Skeletal muscle cell (primary cell): ENCODE measurements around the gene SSX2IP.

ENCODE experiments used
- DNase-seq: peaks from one replicate; pipeline ENCODE4 v3.0.0-alpha.2; 2010; ENCODE audit warnings: low read depth
- H3K4me3 ChIP-seq: 2 replicates; pipeline ENCODE4 v1.5.1; 2011; ENCODE audit warnings: low read depth, mild to moderate bottlenecking, control low read depth, low read length, moderate library complexity

Gene SSX2IP

GRCh38 chr1:84634536-84635205, 55.6 kb downstream of the SSX2IP start:
- H3K4me3 ChIP-seq: no peak overlapping the region
- no peak for DNase-seq

GRCh38 chr1:84632673-84633434, 57.4 kb downstream of the SSX2IP start:
- peak; percentile 52 for DNase-seq
- no peak overlapping the region for H3K4me3 ChIP-seq

GRCh38 chr1:84632137-84632536, 58.1 kb downstream of the SSX2IP start:
- H3K4me3 ChIP-seq: no peak overlapping the region
- DNase-seq: no peak

GRCh38 chr1:84624876-84625275, 65.4 kb downstream of the SSX2IP start:
- no peak overlapping the region for H3K4me3 ChIP-seq
- DNase-seq: no peak

- DNase-seq: no peak
- no peak overlapping the region for H3K4me3 ChIP-seq
Measured at GRCh38 chr1:84621553-84621952, 68.7 kb downstream of the SSX2IP start.

GRCh38 chr1:84620720-84621313, 69.4 kb downstream of the SSX2IP start:
- H3K4me3 ChIP-seq: peak overlapping the region; percentile 59
- no peak for DNase-seq

GRCh38 chr1:84619383-84620102, 70.7 kb downstream of the SSX2IP start:
- no peak overlapping the region for H3K4me3 ChIP-seq
- DNase-seq: peak; percentile 62

GRCh38 chr1:84617349-84617748, 72.9 kb downstream of the SSX2IP start:
- no peak overlapping the region for H3K4me3 ChIP-seq
- DNase-seq: no peak

- no peak for DNase-seq
- H3K4me3 ChIP-seq: no peak overlapping the region
Measured at GRCh38 chr1:84615790-84616189, 74.5 kb downstream of the SSX2IP start.

GRCh38 chr1:84613887-84614286, 76.4 kb downstream of the SSX2IP start:
- no peak overlapping the region for H3K4me3 ChIP-seq
- no peak for DNase-seq

GRCh38 chr1:84613026-84613425, 77.2 kb downstream of the SSX2IP start:
- no peak overlapping the region for H3K4me3 ChIP-seq
- no peak for DNase-seq

GRCh38 chr1:84611796-84612195, 78.5 kb downstream of the SSX2IP start:
- H3K4me3 ChIP-seq: no peak overlapping the region
- no peak for DNase-seq

- H3K4me3 ChIP-seq: no peak overlapping the region
- DNase-seq: no peak
Measured at GRCh38 chr1:84611091-84611490, 79.2 kb downstream of the SSX2IP start.

GRCh38 chr1:84606977-84607376, 83.3 kb downstream of the SSX2IP start:
- no peak overlapping the region for H3K4me3 ChIP-seq
- DNase-seq: no peak

- DNase-seq: no peak
- no peak overlapping the region for H3K4me3 ChIP-seq
Measured at GRCh38 chr1:84605157-84605556, 85.1 kb downstream of the SSX2IP start.

- DNase-seq: peak; percentile 48
- no peak overlapping the region for H3K4me3 ChIP-seq
Measured at GRCh38 chr1:84603941-84604830, 86.1 kb downstream of the SSX2IP start.

GRCh38 chr1:84603223-84603622, 87.0 kb downstream of the SSX2IP start:
- H3K4me3 ChIP-seq: no peak overlapping the region
- no peak for DNase-seq

GRCh38 chr1:84600796-84601195, 89.5 kb downstream of the SSX2IP start:
- DNase-seq: no peak
- H3K4me3 ChIP-seq: no peak overlapping the region
